AG04450 (cell line): ENCODE data around the gene ALS2. TPM values are rescaled to one million over a fixed set of nuclear protein-coding genes. Genes with fewer than 3 reads are reported as not detected.
A peak's percentile ranks its signal among the peaks of the same experiment; 100 is the strongest.

Experiments
- CTCF ChIA-PET: fragments of 300-600, 350-600 bp; formaldehyde crosslinking; extraction: SDS; loops from one replicate; lab custom pipeline; 2022; ENCODE audit warnings: antibody characterized with exemption, inconsistent platforms; lab: Charles Lee
- POLR2A ChIA-PET: fragments of 350-600 bp; formaldehyde crosslinking; extraction: SDS; loops from one replicate; lab custom pipeline; 2021; ENCODE audit warnings: antibody characterized with exemption, inconsistent platforms; lab: Yijun Ruan, JAX
- DNase-seq: peaks from one replicate; pipeline ENCODE4 v3.0.0-alpha.2; 2011; ENCODE audit warnings: low read depth, low spot score
- H3K27ac ChIP-seq: one replicate; pipeline ENCODE4 v1.5.1; 2012; ENCODE audit warnings: low read depth, low read length, control low read depth
- H3K27me3 ChIP-seq: one replicate; pipeline ENCODE4 v1.6.0; 2012; ENCODE audit warnings: low read length; ENCODE audit not compliant: control insufficient read depth, insufficient read depth
- H3K4me3 ChIP-seq: 2 replicates; pipeline ENCODE4 v1.5.1; 2011; ENCODE audit warnings: mild to moderate bottlenecking, low read depth, low read length, control low read depth
- H3K9me3 ChIP-seq: 2 replicates; pipeline ENCODE4 v1.5.1; 2012; ENCODE audit warnings: low read length; ENCODE audit not compliant: control insufficient read depth, insufficient read depth
- CTCF ChIP-seq: IDR thresholded peaks from 2 replicates; pipeline ENCODE4 v1.5.1; 2011; ENCODE audit warnings: low read depth, low read length, control low read depth, inconsistent platforms
- polyA plus RNA-seq: library from polyadenylated mRNA; depleted of rRNA; stranded (reverse); fragments of >200 nt; gene quantifications from 2 replicates; pipeline ENCODE4 v1.2.3, GENCODE V29; 2011; rRNA removed
- small RNA-seq: library from RNA; depleted of rRNA; stranded (forward); fragments of <200 nt; gene quantifications from one replicate; pipeline ENCODE3, GENCODE V24; 2012; ENCODE audit warnings: low read depth; ENCODE audit not compliant: insufficient read length

Gene ALS2
- polyA plus RNA-seq, 1 experiment: 21.9 TPM

GRCh38 chr2:201656102-201656501 is 124.6 kb downstream of the ALS2 start:
- no peak for DNase-seq
- ChIA-PET POLR2A (no interaction called here), CTCF (no interaction called here)
- TF ChIP-seq CTCF: no peak
- Histone ChIP-seq H3K27me3 (no peaks in the 10 kb centered on the region), H3K4me3 (no peak overlapping the region), H3K27ac (peak overlapping the region; percentile 55), H3K9me3 (no peaks in the 10 kb centered on the region; the same call in 1 of the 2 replicates)

GRCh38 chr2:201654616-201655384 is 125.9 kb downstream of the ALS2 start:
- H3K27ac ChIP-seq: peak overlapping the region; percentile 92
- H3K4me3 ChIP-seq: no peak overlapping the region; the same call in 1 of the 2 replicates

GRCh38 chr2:201653221-201653620 is 127.5 kb downstream of the ALS2 start:
- ChIA-PET CTCF (no interaction called here), POLR2A (interaction anchor here (0.7 kb wide), 1 partner anchor 252 kb away, joined by 3 read pairs; no protein-coding TSS in a partner anchor)
- H3K27ac ChIP-seq: peak overlapping the region; percentile 84

More at GRCh38 chr2:201654616-201655384, 125.9 kb downstream of the ALS2 start:
- Histone ChIP-seq H3K27me3 (no peaks in the 10 kb centered on the region), H3K9me3 (no peaks in the 10 kb centered on the region; the same call in 1 of the 2 replicates)
- DNase-seq: peak; percentile 67
- ChIA-PET CTCF (no interaction called here), POLR2A (interaction anchor here (0.6 to 2.0 kb wide), 9 partner anchors 10 to 444 kb away, joined by 3 to 10 read pairs (median 3); partner anchors contain the start of genes ALS2, MPP4 and TMEM237)
- no peak for TF ChIP-seq CTCF

More at GRCh38 chr2:201653221-201653620, 127.5 kb downstream of the ALS2 start:
- Histone ChIP-seq H3K27me3 (no peaks in the 10 kb centered on the region), H3K9me3 (no peaks in the 10 kb centered on the region; the same call in 1 of the 2 replicates), H3K4me3 (no peak overlapping the region)
- no peak for DNase-seq
- no peak for TF ChIP-seq CTCF

Small RNA genes lying within 50 kb of the gene (small RNA-seq; reads per million reads assigned to genes)
- gene RF00019 (not detected), gene UBE2V1P11 (not detected)

Other genes starting within 250 kb of the ALS2 start
- gene TMEM237, start 137.4 kb downstream of the ALS2 start, polyA plus RNA-seq: 45.0 and 51.5 TPM in 2 replicates
- gene MPP4, start 82.3 kb downstream of the ALS2 start, polyA plus RNA-seq: 8.6 and 9.1 TPM in 2 replicates
- gene CDK15, start 25.6 kb upstream of the ALS2 start, polyA plus RNA-seq: 16.0 and 18.6 TPM in 2 replicates